Measurements from ENCODE around the gene MBD4. TPM values are rescaled to one million over a fixed set of nuclear protein-coding genes. Genes with fewer than 3 reads are reported as not detected.
"Not testable (repeated sequence)": the region's sequence is repeated elsewhere in the genome, so short reads cannot be mapped to it uniquely, and the experiment has no call there.

MBD4 gene
- total RNA-seq, 4 donors from 2014 or later = 15.0 to 34.4 (median 30.4) TPM

- peak; percentile 92 for DNase-seq
- intact Hi-C loops (cut with DNase I; ENCODE audit: low total_unique reads) (no loop called here), in situ Hi-C loops (cut with MboI; ENCODE audit: low pct_ligation_motif_present in 1 of 4, low pct_unique_long_range_greater_than_20kb in 1 of 4, low sequenced_read_pairs in 3 of 4) (no loop called here)
- WGBS, 2 donors (ENCODE audit: low coverage in 1 of 2) = 0 to 1% methylated on average over 13 to 25 of the region's 25 CpGs
- TF ChIP-seq CTCF (IDR thresholded peaks at IDR 0.05) (peak; percentile 72 to 90 (median 79)), POLR2AphosphoS5 (IDR thresholded peaks at IDR 0.05) (peak in 1 of 3 donors; percentile 4), EP300 (IDR thresholded peaks at IDR 0.05; ENCODE audit: low read depth) (no peak), POLR2A (IDR thresholded peaks at IDR 0.05) (no peak)
- Histone ChIP-seq H3K36me3 (no peaks in the 10 kb centered on the region), H3K4me1 (peaks cover 0 to 18% (median 12%) of the 10 kb centered on the region in 4 donors), H3K4me3 (peak overlapping the region; percentile 72 to 95 (median 88)), H3K27me3 (no peaks in the 10 kb centered on the region), H3K27ac (peak overlapping the region; percentile 86 to 91 (median 88)), H3K9me3 (no peaks in the 10 kb centered on the region)
Observed at GRCh38 chr3:129399145-129399894, 40.4 kb downstream of the MBD4 start.

GRCh38 chr3:129398803-129399144, 41.0 kb downstream of the MBD4 start:
- Histone ChIP-seq H3K4me3 (peak overlapping the region; percentile 72 to 95 (median 88)), H3K9me3 (no peaks in the 10 kb centered on the region), H3K27me3 (no peaks in the 10 kb centered on the region), H3K27ac (peak overlapping the region; percentile 86 to 91 (median 88)), H3K4me1 (peaks cover 0 to 18% (median 12%) of the 10 kb centered on the region in 4 donors), H3K36me3 (no peaks in the 10 kb centered on the region)
- peak; percentile 22 for DNase-seq
- WGBS, 2 donors (ENCODE audit: low coverage in 1 of 2) = 1% methylated on average over 18 of the region's 18 CpGs; no CpG with 5 or more reads in 1 of the 2 donors
- in situ Hi-C loops (cut with MboI; ENCODE audit: low pct_ligation_motif_present in 1 of 4, low pct_unique_long_range_greater_than_20kb in 1 of 4, low sequenced_read_pairs in 3 of 4) (no loop called here), intact Hi-C loops (cut with DNase I; ENCODE audit: low total_unique reads) (no loop called here)
- TF ChIP-seq CTCF (IDR thresholded peaks at IDR 0.05) (no peak), EP300 (IDR thresholded peaks at IDR 0.05; ENCODE audit: low read depth) (no peak), POLR2A (IDR thresholded peaks at IDR 0.05) (no peak), POLR2AphosphoS5 (IDR thresholded peaks at IDR 0.05) (no peak)

GRCh38 chr3:129393760-129394564, 45.8 kb downstream of the MBD4 start:
- intact Hi-C loops (cut with DNase I; ENCODE audit: low total_unique reads); DNase-seq: not testable (repeated sequence)

GRCh38 chr3:129393271-129393670, 46.5 kb downstream of the MBD4 start:
- Histone ChIP-seq H3K27ac (no peak overlapping the region), H3K36me3 (peaks cover 0 to 24% (median 3%) of the 10 kb centered on the region in 4 donors), H3K9me3 (no peaks in the 10 kb centered on the region), H3K27me3 (no peaks in the 10 kb centered on the region), H3K4me1 (peaks cover 0 to 13% (median 8%) of the 10 kb centered on the region in 4 donors), H3K4me3 (no peak overlapping the region)
- no peak for DNase-seq
- 85% methylated on average over 6 of the region's 6 CpGs; no CpG with 5 or more reads in 1 of the 2 donors for WGBS, 2 donors (ENCODE audit: low coverage in 1 of 2)
- intact Hi-C loops (cut with DNase I; ENCODE audit: low total_unique reads) (no loop called here), in situ Hi-C loops (cut with MboI; ENCODE audit: low pct_ligation_motif_present in 1 of 4, low pct_unique_long_range_greater_than_20kb in 1 of 4, low sequenced_read_pairs in 3 of 4) (no loop called here)
- TF ChIP-seq CTCF (IDR thresholded peaks at IDR 0.05) (no peak), EP300 (IDR thresholded peaks at IDR 0.05; ENCODE audit: low read depth) (no peak), POLR2AphosphoS5 (IDR thresholded peaks at IDR 0.05) (no peak), POLR2A (IDR thresholded peaks at IDR 0.05) (no peak)

More at GRCh38 chr3:129393760-129394564, 45.8 kb downstream of the MBD4 start:
- H3K27ac ChIP-seq; in situ Hi-C loops (cut with MboI; ENCODE audit: low pct_ligation_motif_present in 1 of 4, low pct_unique_long_range_greater_than_20kb in 1 of 4, low sequenced_read_pairs in 3 of 4); H3K9me3 ChIP-seq; H3K4me3 ChIP-seq; H3K27me3 ChIP-seq: not testable (repeated sequence)
- 82% methylated on average over 10 of the region's 17 CpGs; no CpG with 5 or more reads in 1 of the 2 donors for WGBS, 2 donors (ENCODE audit: low coverage in 1 of 2)
- peaks cover 0 to 18% (median 14%) of the 10 kb centered on the region in 4 donors for H3K4me1 ChIP-seq
- H3K36me3 ChIP-seq = peaks cover 0 to 24% (median 3%) of the 10 kb centered on the region in 4 donors

GRCh38 chr3:129392106-129392887, 47.5 kb downstream of the MBD4 start:
- 92% methylated on average over 6 of the region's 8 CpGs; no CpG with 5 or more reads in 1 of the 2 donors for WGBS, 2 donors (ENCODE audit: low coverage in 1 of 2)
- peaks cover 0 to 24% (median 3%) of the 10 kb centered on the region in 4 donors for H3K36me3 ChIP-seq
- DNase-seq; in situ Hi-C loops (cut with MboI; ENCODE audit: low pct_ligation_motif_present in 1 of 4, low pct_unique_long_range_greater_than_20kb in 1 of 4, low sequenced_read_pairs in 3 of 4); intact Hi-C loops (cut with DNase I; ENCODE audit: low total_unique reads); H3K27ac ChIP-seq; H3K4me1 ChIP-seq; H3K4me3 ChIP-seq; H3K9me3 ChIP-seq; H3K27me3 ChIP-seq: not testable (repeated sequence)

GRCh38 chr3:129391583-129391982, 48.2 kb downstream of the MBD4 start:
- H3K4me3 ChIP-seq; H3K27ac ChIP-seq; intact Hi-C loops (cut with DNase I; ENCODE audit: low total_unique reads); H3K4me1 ChIP-seq; H3K27me3 ChIP-seq; DNase-seq; H3K9me3 ChIP-seq; in situ Hi-C loops (cut with MboI; ENCODE audit: low pct_ligation_motif_present in 1 of 4, low pct_unique_long_range_greater_than_20kb in 1 of 4, low sequenced_read_pairs in 3 of 4): not testable (repeated sequence)
- H3K36me3 ChIP-seq = peaks cover 0 to 24% (median 3%) of the 10 kb centered on the region in 4 donors
- 66% methylated on average over 4 of the region's 4 CpGs; no CpG with 5 or more reads in 1 of the 2 donors for WGBS, 2 donors (ENCODE audit: low coverage in 1 of 2)
